Measurements from ENCODE around the gene C6orf15.

- no peak for TF ChIP-seq CTCF (IDR thresholded peaks at IDR 0.05)
- TF ChIP-seq POLR2A (IDR thresholded peaks at IDR 0.05) = no peak
These were observed 28.3 kb upstream of the C6orf15 start for GRCh38 chr6:31140643-31141042.
